DND-41 (cell line): ENCODE results near the gene TPPP2.

Experiments used
- CTCF ChIP-seq: IDR thresholded peaks from 2 replicates; pipeline ENCODE4 v1.5.1; 2012; ENCODE audit warnings: borderline replicate concordance, low read length, moderate library complexity, mild to moderate bottlenecking; ENCODE audit not compliant: poor library complexity, severe bottlenecking; ENCODE audit errors: extremely low read depth
- EZH2 ChIP-seq: IDR thresholded peaks from 3 replicates; pipeline ENCODE4 v1.6.1; 2012; ENCODE audit warnings: borderline replicate concordance, low read depth, mild to moderate bottlenecking, moderate library complexity, low read length, inconsistent platforms; ENCODE audit not compliant: severe bottlenecking

DNA sequence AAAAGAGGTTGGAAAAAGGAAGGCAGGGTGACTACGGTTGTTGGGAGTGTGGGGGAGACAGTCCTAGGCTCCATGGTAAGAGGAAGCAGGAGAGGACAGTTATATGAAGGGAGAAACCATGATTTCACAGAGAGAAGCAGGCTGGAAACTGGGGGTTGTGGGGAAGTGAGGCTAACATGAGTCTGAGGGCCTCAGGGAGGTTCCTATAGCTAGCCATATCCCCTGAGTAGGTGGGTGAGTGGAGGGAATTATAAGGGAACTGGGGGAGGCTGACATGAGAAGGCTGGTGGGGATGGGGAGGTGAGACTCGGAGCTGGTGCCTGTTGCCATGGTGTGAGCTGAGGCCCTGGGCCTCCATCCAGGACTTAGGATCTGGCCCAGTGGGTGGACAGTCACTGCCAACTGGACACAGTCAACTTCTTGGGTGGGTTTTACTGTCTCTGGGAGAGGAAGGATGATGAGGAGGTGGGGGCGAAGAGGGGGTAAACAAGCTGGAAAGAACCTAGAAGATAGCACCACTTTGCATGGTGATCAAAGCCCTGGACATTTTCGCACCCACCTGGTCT, 3.2 kb downstream of the TPPP2 start:
- TF ChIP-seq CTCF (no peak), EZH2 (no peak)
